H1 (cell line): ENCODE data around the gene COPZ1. TPM values are rescaled to one million over a fixed set of nuclear protein-coding genes. Genes with fewer than 3 reads are reported as not detected.

Experiments used
- CTCF ChIA-PET: fragments of 300-600 bp; sonication (Branson Sonifier 250); formaldehyde crosslinking; loops from one replicate; lab custom pipeline; 2021; ENCODE audit not compliant: partially characterized antibody; lab: Charles Lee
- POLR2A ChIA-PET: fragments of 300-600 bp; sonication (Branson Sonifier 250); formaldehyde crosslinking; loops from one replicate; lab custom pipeline; 2021; ENCODE audit warnings: inconsistent platforms; ENCODE audit not compliant: partially characterized antibody; lab: Charles Lee
- DNase-seq, 2 experiments: peaks; one replicate each; pipeline versions ENCODE4 v3.0.0 to v3.0.0-alpha.2; 2010 to 2022; ENCODE audit warnings: low spot score in 2 of 2, low read depth in 1 of 2, mixed read lengths in 1 of 2
- FAIRE-seq: peaks from 2 replicates; lab custom pipeline; 2011; peaks lifted over from hg19 to GRCh38; lab: Jason Lieb, UNC
- H2AFZ ChIP-seq: 2 replicates; pipeline ENCODE4 v1.8.1; 2012; ENCODE audit warnings: low read length, inconsistent platforms
- H2AK5ac ChIP-seq: 2 replicates; pipeline ENCODE4 v1.6.1; 2013; ENCODE audit warnings: low read depth, low read length
- H2BK120ac ChIP-seq: replicated peaks from 2 replicates; pipeline ENCODE3; 2013; ENCODE audit warnings: low read depth, low read length, inconsistent platforms
- H2BK12ac ChIP-seq: 2 replicates; pipeline ENCODE4 v1.6.1; 2013; ENCODE audit warnings: low read depth, low read length
- H2BK15ac ChIP-seq: 2 replicates; pipeline ENCODE4 v1.6.1; 2013; ENCODE audit warnings: low read length
- H2BK20ac ChIP-seq: 2 replicates; pipeline ENCODE4 v1.6.1; 2013; ENCODE audit warnings: low read length
- H2BK5ac ChIP-seq: 2 replicates; pipeline ENCODE4 v1.6.1; 2013; ENCODE audit warnings: low read depth, low read length
- H3K14ac ChIP-seq: 2 replicates; pipeline ENCODE4 v1.6.1; 2013; ENCODE audit warnings: inconsistent platforms; ENCODE audit not compliant: insufficient read length
- H3K18ac ChIP-seq: 2 replicates; pipeline ENCODE4 v1.6.1; 2013; ENCODE audit warnings: low read length; ENCODE audit errors: extremely low read depth
- H3K23ac ChIP-seq: 2 replicates; pipeline ENCODE4 v1.6.1; 2013; ENCODE audit warnings: inconsistent platforms; ENCODE audit not compliant: insufficient read length
- H3K23me2 ChIP-seq: 2 replicates; pipeline ENCODE4 v1.6.1; 2013; ENCODE audit warnings: low read depth, low read length
- H3K27ac ChIP-seq: 2 replicates; pipeline ENCODE4 v1.6.1; 2011; ENCODE audit warnings: low read depth, low read length, inconsistent platforms
- H3K27me3 ChIP-seq, 4 experiments: replicated peaks in 1 of 4; 1 replicate in 1 of 4; 2 replicates in 3 of 4; pipeline versions ENCODE4 v1.6.1 to v1.8.1; 2011 to 2013; ENCODE audit warnings: low read length in 3 of 4, mild to moderate bottlenecking in 3 of 4, inconsistent platforms in 2 of 4, mixed read lengths in 2 of 4, moderate library complexity in 1 of 4; ENCODE audit not compliant: control insufficient read depth in 3 of 4, insufficient read depth in 3 of 4; ENCODE audit errors: extremely low read depth in 1 of 4
- H3K36me3 ChIP-seq, 4 experiments: 2 replicates each; pipeline versions ENCODE4 v1.6.1 to v1.8.1; 2011 to 2013; ENCODE audit warnings: mild to moderate bottlenecking in 4 of 4, low read length in 3 of 4, moderate library complexity in 2 of 4, control low read depth in 1 of 4, inconsistent platforms in 1 of 4; ENCODE audit not compliant: insufficient read depth in 4 of 4, control insufficient read depth in 2 of 4
- H3K4ac ChIP-seq: replicated peaks from 2 replicates; pipeline ENCODE3; 2013; ENCODE audit warnings: low read length, low read depth, mixed read lengths, inconsistent platforms; ENCODE audit not compliant: insufficient read length
- H3K4me1 ChIP-seq, 4 experiments: replicated peaks in 1 of 4; 1 replicate in 1 of 4; 2 replicates in 3 of 4; pipeline versions ENCODE4 v1.6.1 to v1.8.1; 2011 to 2013; ENCODE audit warnings: low read length in 3 of 4, inconsistent platforms in 2 of 4, mixed read lengths in 1 of 4; ENCODE audit not compliant: insufficient read depth in 4 of 4, control insufficient read depth in 3 of 4
- H3K4me2 ChIP-seq, 2 experiments: 2 replicates each; pipeline versions ENCODE4 v1.6.1 to v1.8.1; 2011 to 2013; ENCODE audit warnings: low read depth in 2 of 2, low read length in 2 of 2, control low read depth in 1 of 2, inconsistent platforms in 1 of 2, mild to moderate bottlenecking in 1 of 2; ENCODE audit not compliant: insufficient read depth in 1 of 2
- H3K4me3 ChIP-seq, 4 experiments: fragments of 200-600, 300-600 bp in 1 of 4; sonication (generic), shearing (Covaris generic), sonication (Bioruptor Twin) in 1 of 4; 2 replicates each; pipeline versions ENCODE4 v1.5.1 to v1.8.1; 2011 to 2016; ENCODE audit warnings: low read length in 4 of 4, low read depth in 3 of 4, control low read depth in 2 of 4, inconsistent platforms in 2 of 4, mild to moderate bottlenecking in 2 of 4, mixed read lengths in 1 of 4, moderate library complexity in 1 of 4; ENCODE audit not compliant: insufficient read depth in 2 of 4; ENCODE audit errors: extremely low read depth in 1 of 4
- H3K56ac ChIP-seq: replicated peaks from 2 replicates; pipeline ENCODE3; 2013; ENCODE audit warnings: low read depth, mild to moderate bottlenecking, mixed read lengths, low read length, inconsistent platforms; ENCODE audit not compliant: insufficient read length
- H3K79me1 ChIP-seq: 2 replicates; pipeline ENCODE4 v1.6.1; 2013; ENCODE audit warnings: low read depth, low read length, control low read depth
- H3K79me2 ChIP-seq, 2 experiments: 2 replicates each; pipeline versions ENCODE4 v1.6.1 to v1.8.1; 2012 to 2013; ENCODE audit warnings: low read length in 2 of 2, mild to moderate bottlenecking in 2 of 2, inconsistent platforms in 1 of 2; ENCODE audit not compliant: insufficient read depth in 2 of 2, control insufficient read depth in 1 of 2
- H3K9ac ChIP-seq, 4 experiments: replicated peaks in 1 of 4; 1 replicate in 1 of 4; 2 replicates in 3 of 4; pipeline versions ENCODE4 v1.6.1 to v1.8.1; 2011 to 2013; ENCODE audit warnings: low read depth in 3 of 4, low read length in 3 of 4, control low read depth in 2 of 4, mild to moderate bottlenecking in 2 of 4, moderate library complexity in 2 of 4, inconsistent platforms in 1 of 4; ENCODE audit errors: extremely low read depth in 1 of 4
- H3K9me3 ChIP-seq, 2 experiments: 2 replicates each; pipeline versions ENCODE4 v1.6.1 to v1.8.1; 2012 to 2013; ENCODE audit warnings: mild to moderate bottlenecking in 2 of 2, moderate library complexity in 2 of 2, control low read depth in 1 of 2, inconsistent platforms in 1 of 2, low read depth in 1 of 2, low read length in 1 of 2, mixed read lengths in 1 of 2; ENCODE audit not compliant: insufficient read depth in 2 of 2
- H4K20me1 ChIP-seq, 2 experiments: replicated peaks in 1 of 2; 2 replicates each; pipeline versions ENCODE3 to v1.8.1; 2011 to 2013; ENCODE audit warnings: inconsistent platforms in 2 of 2, low read length in 2 of 2, mild to moderate bottlenecking in 1 of 2; ENCODE audit not compliant: insufficient read depth in 2 of 2, control insufficient read depth in 1 of 2
- H4K5ac ChIP-seq: 2 replicates; pipeline ENCODE4 v1.6.1; 2013; ENCODE audit warnings: low read length, low read depth, mixed read lengths, inconsistent platforms; ENCODE audit not compliant: insufficient read length
- H4K8ac ChIP-seq: 2 replicates; pipeline ENCODE4 v1.8.0; 2013; ENCODE audit warnings: mild to moderate bottlenecking, moderate library complexity, low read length, inconsistent platforms; ENCODE audit not compliant: insufficient read depth; ENCODE audit errors: extremely low read depth
- H4K91ac ChIP-seq: replicated peaks from 2 replicates; pipeline ENCODE3; 2013; ENCODE audit warnings: low read length, mixed read lengths, inconsistent platforms; ENCODE audit not compliant: insufficient read length
- RNF2 ChIP-seq: fragments of 200-900, 300-1000 bp; sonication (generic); IDR thresholded peaks from 2 replicates; pipeline ENCODE4 v1.7.1; 2016; ENCODE audit warnings: borderline replicate concordance, low read depth, mild to moderate bottlenecking, antibody characterized with exemption, low read length; ENCODE audit not compliant: poor library complexity, severe bottlenecking; ENCODE audit errors: missing control alignments
- USF2 ChIP-seq: IDR thresholded peaks from 2 replicates; pipeline ENCODE4 v1.6.1; 2011; ENCODE audit warnings: low read length, improper control_type of control experiment
- WGBS, 2 experiments: shearing (Covaris generic) in 1 of 2; methylation state at CpG; one replicate each; pipeline versions ENCODE4 v1.1.6 to v1.1.7; 2013 to 2015; ENCODE audit warnings: low lambda C conversion rate in 2 of 2, mixed read lengths in 2 of 2, inconsistent platforms in 1 of 2, low coverage in 1 of 2, missing lambda C conversion rate in 1 of 2; ENCODE audit not compliant: insufficient replicate concordance in 2 of 2, insufficient coverage in 1 of 2, insufficient read length in 1 of 2; ENCODE audit errors: extremely low coverage in 1 of 2, missing lambda C conversion rate in 1 of 2; 5-methylcytosine and 5-hydroxymethylcytosine counted together
- polyA plus RNA-seq, 7 experiments: library from polyadenylated mRNA; depleted of rRNA in 3 of 7; stranded (reverse) in 5 of 7; unstranded in 2 of 7; fragments of >200 nt in 5 of 7; fragments of 200-250 nt in 2 of 7; gene quantifications; 1 replicate in 5 of 7; 2 replicates in 1 of 7; 4 replicates in 1 of 7; pipeline versions ENCODE4 v1.2.1 to v1.2.3, GENCODE V29; 2011 to 2013; ENCODE audit warnings: missing spikeins in 2 of 7, mixed read lengths in 2 of 7
- total RNA-seq: library from RNA; stranded (reverse); fragmentation: NEBNext Ultra II Directional; extraction: Animal tissue kit (Norgen Biotek cat#: 25700); gene quantifications from 2 replicates; pipeline ENCODE4 v1.2.1, GENCODE V29; 2021

Gene COPZ1
- total and polyA plus RNA-seq, 2 of the 8 experiments (the other 6 are each of a cell fraction or from before 2014, with no cell fraction given), result 103 to 133 TPM

- H3K4me3 ChIP-seq, result no peak overlapping the region
- no peak overlapping the region for H3K4ac ChIP-seq
- H3K56ac ChIP-seq, result no peak overlapping the region
- H2BK20ac ChIP-seq, result no peak overlapping the region
- no peak overlapping the region for H2BK15ac ChIP-seq
- H3K4me1 ChIP-seq, result no peaks in the 10 kb centered on the region
- no peak for FAIRE-seq
- TF ChIP-seq USF2 (no peak), RNF2 (no peak)
- H3K27ac ChIP-seq, result no peak overlapping the region
- H4K20me1 ChIP-seq, result peaks cover 0 to 2% of the 10 kb centered on the region in 2 experiments
- H2AK5ac ChIP-seq, result no peak overlapping the region
- ChIA-PET POLR2A (interaction anchor here (0.8 to 15.0 kb wide), 17 partner anchors 8 to 87 kb away, joined by 3 to 1006 read pairs (median 5); partner anchors contain the start of genes CBX5, COPZ1 and HNRNPA1), CTCF (interaction anchor here (1.0 to 14.9 kb wide), 27 partner anchors 7 to 106 kb away, joined by 3 to 618 read pairs (median 7); partner anchors contain the start of genes CBX5, COPZ1, HNRNPA1 and NFE2)
- no peak overlapping the region for H4K91ac ChIP-seq
- no peaks in the 10 kb centered on the region for H3K9me3 ChIP-seq
- no peak overlapping the region for H3K4me2 ChIP-seq
- H3K14ac ChIP-seq, result no peak overlapping the region
- H2BK12ac ChIP-seq, result no peak overlapping the region
- H3K23me2 ChIP-seq, result no peaks in the 10 kb centered on the region
- no peak overlapping the region for H2BK120ac ChIP-seq
- 92% methylated on average over 7 of the region's 7 CpGs; no CpG with 5 or more reads in 1 of the 2 experiments for WGBS, 2 experiments
- no peak overlapping the region for H2AFZ ChIP-seq
- DNase-seq, result no peak
- no peak overlapping the region for H3K9ac ChIP-seq
- H3K79me2 ChIP-seq, result no peaks in the 10 kb centered on the region
- no peaks in the 10 kb centered on the region for H3K79me1 ChIP-seq
- H4K8ac ChIP-seq, result no peak overlapping the region
- H3K23ac ChIP-seq, result no peak overlapping the region
- no peak overlapping the region for H4K5ac ChIP-seq
- peaks cover 0 to 11% (median 0%) of the 10 kb centered on the region in 4 experiments; a peak in 3 of 8 replicates for H3K36me3 ChIP-seq
- H3K27me3 ChIP-seq, result no peaks in the 10 kb centered on the region
- no peak overlapping the region for H3K18ac ChIP-seq
- H2BK5ac ChIP-seq, result no peak overlapping the region
These were observed 32.0 kb upstream of the COPZ1 start for GRCh38 chr12:54292931-54293241.
